HFFc6 (cell line): ENCODE measurements around the gene CTDP1. TPM values are rescaled to one million over a fixed set of nuclear protein-coding genes. Genes with fewer than 3 reads are reported as not detected.

ENCODE experiments used
- DNase-seq: peaks from one replicate; pipeline ENCODE4 v3.0.0-alpha.2; 2018
- H3K27ac Mint-ChIP-seq: 2 replicates; pipeline ENCODE4 v1.8.0; 2020; ENCODE audit warnings: mild to moderate bottlenecking, mixed read lengths
- H3K27me3 Mint-ChIP-seq: 2 replicates; pipeline ENCODE4 v1.8.0; 2021; ENCODE audit warnings: mild to moderate bottlenecking, moderate library complexity, mixed read lengths; ENCODE audit not compliant: insufficient read depth
- H3K36me3 Mint-ChIP-seq: 2 replicates; pipeline ENCODE4 v1.8.0; 2021; ENCODE audit warnings: low read depth, mixed read lengths
- H3K4me1 Mint-ChIP-seq: 2 replicates; pipeline ENCODE4 v1.8.0; 2020; ENCODE audit warnings: low read depth, mixed read lengths
- H3K4me3 Mint-ChIP-seq: 2 replicates; pipeline ENCODE4 v1.8.0; 2020; ENCODE audit warnings: mild to moderate bottlenecking, moderate library complexity, mixed read lengths
- H3K9me3 Mint-ChIP-seq: 2 replicates; pipeline ENCODE4 v1.8.0; 2020; ENCODE audit warnings: mild to moderate bottlenecking, mixed read lengths
- CTCF ChIP-seq: fragments of 200-600 bp; sonication (generic); IDR thresholded peaks from 2 replicates; pipeline ENCODE4 v1.5.0; 2021; ENCODE audit warnings: antibody characterized with exemption, mild to moderate bottlenecking
- total RNA-seq, 6 experiments: library from RNA; stranded (reverse); fragmentation: NEBNext Ultra II Directional; extraction: Animal tissue kit (Norgen Biotek cat#: 25700); gene quantifications; 2 replicates in 1 of 6; 3 replicates in 5 of 6; pipeline ENCODE4 v1.2.3, GENCODE V29; 2021

CTDP1 gene
- total RNA-seq, 6 experiments from 2014 or later, result 15.6 to 18.2 (median 16.6) TPM

GRCh38 chr18:79790996-79791972 is 111.7 kb downstream of the CTDP1 start:
- TF ChIP-seq CTCF, result no peak
- peak overlapping the region; percentile 64 for H3K4me3 Mint-ChIP-seq
- peaks cover 16% of the 10 kb centered on the region for H3K4me1 Mint-ChIP-seq
- H3K9me3 Mint-ChIP-seq, result peaks cover 9% of the 10 kb centered on the region; the same call in 1 of the 2 replicates
- peaks cover 11% of the 10 kb centered on the region for H3K27me3 Mint-ChIP-seq
- H3K36me3 Mint-ChIP-seq, result no peaks in the 10 kb centered on the region; the same call in 1 of the 2 replicates
- peak overlapping the region; percentile 73 for H3K27ac Mint-ChIP-seq
- DNase-seq, result peak; percentile 87

- DNase-seq, result no peak
- H3K9me3 Mint-ChIP-seq, result peaks cover 7% of the 10 kb centered on the region
- no peak for TF ChIP-seq CTCF
- H3K27me3 Mint-ChIP-seq, result peaks cover 14% of the 10 kb centered on the region
- H3K27ac Mint-ChIP-seq, result peak overlapping the region; percentile 73
- peaks cover 20% of the 10 kb centered on the region for H3K4me1 Mint-ChIP-seq
- peaks cover 3% of the 10 kb centered on the region for H3K36me3 Mint-ChIP-seq
- H3K4me3 Mint-ChIP-seq, result peak overlapping the region; percentile 64; the same call in 1 of the 2 replicates
Observed at GRCh38 chr18:79792096-79792987, 112.7 kb downstream of the CTDP1 start.

GRCh38 chr18:79792988-79793355 is 113.4 kb downstream of the CTDP1 start:
- Mint-ChIP-seq H3K27ac (no peak overlapping the region), H3K4me1 (peaks cover 23% of the 10 kb centered on the region), H3K9me3 (peaks cover 10% of the 10 kb centered on the region), H3K27me3 (peaks cover 16% of the 10 kb centered on the region), H3K4me3 (no peak overlapping the region), H3K36me3 (peaks cover 6% of the 10 kb centered on the region)
- TF ChIP-seq CTCF, result no peak
- DNase-seq, result no peak

GRCh38 chr18:79794846-79795245 is 115.2 kb downstream of the CTDP1 start:
- Mint-ChIP-seq H3K36me3 (peaks cover 6% of the 10 kb centered on the region), H3K27me3 (peaks cover 25% of the 10 kb centered on the region), H3K9me3 (peaks cover 5% of the 10 kb centered on the region)

More at GRCh38 chr18:79794846-79795245, 115.2 kb downstream of the CTDP1 start:
- no peak for TF ChIP-seq CTCF
- no peak for DNase-seq
- Mint-ChIP-seq H3K27ac (no peak overlapping the region), H3K4me3 (no peak overlapping the region), H3K4me1 (peaks cover 23% of the 10 kb centered on the region)
